HL-60 (cell line): ENCODE data around the gene MED15.

ENCODE experiments used
- DNase-seq, 2 experiments: peaks; one replicate each; pipeline ENCODE4 v3.0.0-alpha.2; 2010 to 2020; ENCODE audit warnings: low read depth in 1 of 2, low spot score in 1 of 2
- H3K27ac ChIP-seq: fragments of 250-450 bp; sonication (Bioruptor Pico); replicated peaks from 2 replicates; pipeline ENCODE4 v1.5.1; 2020; ENCODE audit warnings: mild to moderate bottlenecking, moderate library complexity
- H3K27me3 ChIP-seq: fragments of 250-450 bp; sonication (Bioruptor Pico); 2 replicates; pipeline ENCODE4 v1.5.1; 2021; ENCODE audit warnings: mild to moderate bottlenecking, moderate library complexity; ENCODE audit not compliant: insufficient read depth, poor library complexity, severe bottlenecking
- H3K4me3 ChIP-seq: replicated peaks from 2 replicates; pipeline ENCODE4 v1.5.1; 2011; ENCODE audit warnings: mild to moderate bottlenecking, control low read depth, low read length; ENCODE audit not compliant: insufficient read depth
- CTCF ChIP-seq: IDR thresholded peaks from one replicate; pipeline ENCODE4 v1.5.1; 2011; ENCODE audit warnings: low read length, control low read depth, inconsistent platforms; ENCODE audit not compliant: insufficient read depth
- GABPA ChIP-seq: IDR thresholded peaks from 2 replicates; pipeline ENCODE4 v1.6.1; 2012; ENCODE audit warnings: low read depth
- POLR2AphosphoS5 ChIP-seq: IDR thresholded peaks from 2 replicates; pipeline ENCODE4 v1.6.1; 2012; ENCODE audit warnings: low read depth
- REST ChIP-seq: IDR thresholded peaks from 2 replicates; pipeline ENCODE4 v1.6.1; 2012; ENCODE audit warnings: low read depth; ENCODE audit not compliant: insufficient replicate concordance
- SPI1 ChIP-seq: IDR thresholded peaks from 2 replicates; pipeline ENCODE4 v1.6.1; 2012; ENCODE audit warnings: low read depth, mild to moderate bottlenecking, borderline replicate concordance

Gene MED15

GRCh38 chr22:20459862-20460261 is 47.5 kb upstream of the MED15 start:
- TF ChIP-seq CTCF (no peak), POLR2AphosphoS5 (no peak), GABPA (no peak), REST (no peak), SPI1 (no peak)
- H3K27me3 ChIP-seq, result no peaks in the 10 kb centered on the region
- no peak for DNase-seq
- H3K27ac ChIP-seq, result no peak overlapping the region
- no peak overlapping the region for H3K4me3 ChIP-seq

GRCh38 chr22:20463324-20464095 is 43.9 kb upstream of the MED15 start:
- no peaks in the 10 kb centered on the region for H3K27me3 ChIP-seq
- TF ChIP-seq SPI1 (peak; percentile 96), REST (no peak)
- DNase-seq, result peak in 1 of 2 experiments; percentile 75
- H3K4me3 ChIP-seq, result no peak overlapping the region
- H3K27ac ChIP-seq, result peak overlapping the region; percentile 67

GRCh38 chr22:20464096-20464614 is 43.3 kb upstream of the MED15 start:
- Histone ChIP-seq H3K27ac (peak overlapping the region; percentile 67), H3K4me3 (no peak overlapping the region)

More at GRCh38 chr22:20464096-20464614, 43.3 kb upstream of the MED15 start:
- TF ChIP-seq SPI1, result no peak
- no peak for TF ChIP-seq CTCF
- TF ChIP-seq POLR2AphosphoS5, result no peak
- TF ChIP-seq REST, result no peak
- no peak for TF ChIP-seq GABPA
- H3K27me3 ChIP-seq, result no peaks in the 10 kb centered on the region
- no peak for DNase-seq
